Measurements from ENCODE around the gene RNF166.
A peak's percentile ranks its signal among the peaks of the same experiment; 100 is the strongest.
"Not testable (repeated sequence)": the region's sequence is repeated elsewhere in the genome, so short reads cannot be mapped to it uniquely, and the experiment has no call there.

RNF166 gene

DNA sequence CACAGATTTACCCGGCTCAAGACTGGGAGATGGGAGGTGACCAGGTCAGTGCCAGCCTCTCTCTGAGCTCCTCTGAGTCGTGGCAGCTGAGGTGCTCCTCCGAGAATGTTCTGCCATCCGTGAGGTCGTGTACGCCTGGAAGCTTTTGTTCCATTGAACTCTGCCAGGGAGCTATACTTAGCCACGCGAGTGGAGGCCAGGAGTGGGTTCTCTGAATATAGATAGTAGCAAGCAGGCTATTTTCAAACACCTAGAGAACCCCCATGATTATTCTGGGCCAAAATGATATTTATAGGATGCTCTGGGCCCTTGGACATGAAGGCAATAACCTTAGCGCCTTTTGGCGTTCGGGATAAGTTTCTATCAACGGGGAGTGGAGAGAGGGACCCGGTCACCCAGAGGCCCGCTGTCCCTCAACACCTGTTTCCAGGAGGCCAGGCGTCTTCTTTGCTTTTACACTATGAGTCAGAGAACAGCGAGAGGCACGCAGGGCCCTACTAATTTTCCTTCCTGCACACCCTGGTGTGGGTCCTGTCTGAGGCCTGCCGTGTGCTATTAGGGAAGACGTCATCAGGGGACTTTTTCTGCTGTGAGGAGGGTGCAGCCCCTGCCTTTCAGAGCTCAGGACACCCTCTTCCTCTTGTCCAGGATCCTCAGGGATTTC lies 32.4 kb downstream of the RNF166 start:
- DNase-seq (ENCODE audit: low spot score): no peak

DNA sequence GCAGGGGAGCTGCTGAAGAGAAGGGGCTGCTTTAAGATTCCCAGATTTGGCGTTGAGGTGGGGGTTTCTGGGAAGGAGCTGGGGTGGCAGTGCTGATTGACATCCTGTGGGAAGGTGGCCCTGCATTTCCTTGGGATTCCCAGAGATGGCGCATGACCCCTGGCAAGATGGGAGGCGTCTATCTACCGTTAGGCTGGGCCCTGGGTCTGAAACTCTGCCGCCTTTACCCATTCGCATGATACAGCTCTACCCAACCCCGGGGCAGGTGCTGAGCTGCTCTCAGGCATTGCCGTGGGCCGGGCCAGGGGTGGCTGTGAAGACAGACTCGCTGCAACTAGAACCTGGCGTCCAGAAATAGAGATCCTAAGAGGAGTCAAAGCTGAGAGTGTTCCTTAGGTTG lies 33.4 kb downstream of the RNF166 start:
- no peak for DNase-seq (ENCODE audit: low spot score)

GRCh38 chr16:88671806-88672205 lies 34.4 kb downstream of the RNF166 start:
- DNase-seq (ENCODE audit: low spot score): no peak

DNA sequence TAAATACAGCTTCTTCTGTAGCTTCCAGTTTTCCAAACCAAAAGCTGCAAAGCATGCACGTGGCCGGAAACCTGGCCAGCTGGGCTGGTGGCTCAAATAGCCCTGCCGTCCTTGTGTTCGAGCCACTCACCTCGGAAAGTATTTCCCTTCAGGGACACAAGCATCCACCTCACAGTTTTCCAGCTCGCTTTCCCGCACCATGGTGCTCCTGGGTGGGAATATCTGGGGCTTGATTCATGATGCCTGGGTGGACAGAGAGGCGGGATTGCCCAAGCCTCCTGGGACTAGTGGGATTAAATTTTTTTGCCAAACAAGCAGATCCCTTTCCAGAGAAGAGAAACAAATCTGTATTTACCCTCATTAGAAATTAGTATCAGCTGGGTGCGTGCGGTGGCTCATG lies 36.2 kb downstream of the RNF166 start:
- DNase-seq (ENCODE audit: low spot score): no peak

GRCh38 chr16:88669493-88669892 lies 36.7 kb downstream of the RNF166 start:
- not testable (repeated sequence) for DNase-seq (ENCODE audit: low spot score)

- no peak for DNase-seq (ENCODE audit: low spot score)
Observed at GRCh38 chr16:88667461-88667860, 38.7 kb downstream of the RNF166 start.

GRCh38 chr16:88665570-88665969 lies 40.6 kb downstream of the RNF166 start:
- no peak for DNase-seq (ENCODE audit: low spot score)

- DNase-seq (ENCODE audit: low spot score): no peak
Observed at GRCh38 chr16:88665148-88665547, 41.1 kb downstream of the RNF166 start.

DNA sequence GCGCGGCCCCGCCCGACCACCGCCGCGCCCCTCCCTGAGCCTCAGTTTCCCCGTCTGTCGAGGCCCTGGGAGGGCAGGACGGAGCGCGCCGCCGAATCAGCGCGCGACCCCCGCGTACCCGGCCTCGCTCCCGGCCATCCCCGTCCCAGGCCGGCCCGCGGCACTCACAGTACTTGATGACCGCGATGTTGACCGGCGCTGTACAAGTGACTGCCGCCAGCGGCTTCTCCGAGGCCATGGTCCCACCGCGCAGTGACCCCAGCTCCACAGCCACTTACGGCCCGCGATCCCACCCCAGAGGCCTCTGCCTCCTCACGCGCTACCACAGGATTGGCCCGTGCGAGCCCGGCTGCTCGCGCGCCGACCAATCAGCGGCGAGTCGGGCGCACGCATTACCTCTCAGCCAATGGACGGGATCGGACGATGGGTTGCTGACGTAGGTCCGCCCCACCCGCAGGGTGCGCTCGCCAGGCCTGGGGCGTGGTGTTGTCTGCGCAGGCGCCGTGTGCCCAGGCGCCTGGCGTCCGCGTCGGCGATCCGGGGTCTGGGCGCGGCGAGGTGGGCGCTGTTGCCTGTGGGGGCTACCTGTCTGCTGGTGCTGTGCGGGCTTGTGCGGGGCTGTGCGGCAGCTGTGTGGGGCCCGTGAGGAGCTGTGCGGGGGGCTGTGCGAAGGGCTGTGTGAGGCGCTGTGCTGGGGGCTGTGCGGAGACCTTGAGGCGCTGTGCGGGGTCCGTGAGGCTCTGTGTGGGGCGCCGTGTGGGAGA lies 43.2 kb downstream of the RNF166 start, which contains the start of gene MVD:
Gene MVD (minus strand): TSS at position 249 of the 764 bp plus-strand sequence. CDS start 11 bp downstream, at position 238.
- DNase-seq (ENCODE audit: low spot score): peak; percentile 96

DNA sequence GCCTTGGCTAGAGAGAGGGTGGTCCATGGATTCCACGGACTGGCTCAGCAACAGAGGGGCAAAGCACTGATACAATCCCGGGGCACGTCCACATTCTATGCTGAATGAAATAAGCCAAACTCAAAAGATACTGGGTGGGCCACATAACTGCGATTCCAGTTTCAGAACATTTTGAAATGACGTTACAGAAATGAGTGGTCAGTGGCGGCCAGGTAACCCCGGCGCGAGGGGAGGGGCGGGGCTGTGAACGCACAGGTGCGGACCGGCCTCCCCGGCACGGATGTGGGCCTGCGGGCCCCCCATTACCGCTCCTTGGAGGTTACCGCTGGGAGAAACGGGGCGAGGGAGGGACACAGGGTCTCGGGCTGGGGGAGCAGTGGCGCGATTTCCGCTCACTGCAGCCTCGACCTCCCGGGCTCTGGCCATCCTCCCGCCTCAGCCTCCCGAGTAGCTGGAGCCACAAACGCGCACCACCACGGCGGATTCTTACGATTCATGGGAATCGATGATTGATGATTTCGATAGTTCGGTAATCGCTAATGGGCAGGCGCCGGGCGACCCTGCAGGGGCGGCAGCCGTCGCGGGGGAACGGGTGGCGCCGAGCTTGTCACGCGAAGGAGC lies 43.9 kb downstream of the RNF166 start:
- DNase-seq (ENCODE audit: low spot score): no peak

DNA sequence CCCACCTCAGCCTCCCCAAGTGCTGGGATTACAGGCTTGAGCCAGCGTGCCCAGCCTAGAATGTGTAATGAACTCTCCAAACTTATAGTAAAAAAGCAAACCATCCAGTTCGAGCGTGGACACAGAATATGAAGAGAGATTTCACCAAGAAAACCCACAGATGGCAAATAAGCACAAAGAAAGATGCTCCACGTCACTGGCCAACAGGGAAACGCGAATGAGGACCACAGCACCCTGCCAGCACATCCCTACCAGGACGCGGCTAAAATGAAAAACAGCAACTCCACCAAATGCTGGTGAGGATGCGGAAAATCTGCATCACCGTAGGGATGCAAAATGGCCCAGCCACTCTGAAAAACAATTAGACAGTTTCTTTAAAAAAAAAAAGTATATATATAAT lies 44.7 kb downstream of the RNF166 start:
- DNase-seq (ENCODE audit: low spot score): no peak

DNA sequence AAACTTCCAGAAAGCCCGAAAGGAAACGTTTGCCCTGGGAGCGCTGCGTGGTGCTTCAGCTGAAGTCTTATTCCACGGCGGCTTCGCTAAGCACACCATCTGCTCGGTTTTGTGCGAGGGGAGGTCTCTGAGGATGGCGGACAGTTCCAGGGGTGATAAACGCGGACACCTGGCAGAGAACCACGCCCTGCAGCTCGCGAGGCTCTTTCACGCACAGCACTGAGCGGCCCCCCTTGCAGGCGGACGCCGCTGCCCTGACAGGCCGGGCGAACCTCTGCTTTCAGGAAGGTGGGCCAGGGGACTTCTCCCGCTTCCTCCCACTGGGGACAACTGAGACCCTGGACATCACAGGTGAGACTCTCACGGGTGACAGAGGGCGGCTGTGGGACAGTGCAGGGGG lies 47.0 kb downstream of the RNF166 start:
- DNase-seq (ENCODE audit: low spot score): no peak

- no peak for DNase-seq (ENCODE audit: low spot score)
Observed at GRCh38 chr16:88658714-88659113, 47.5 kb downstream of the RNF166 start.

- no peak for DNase-seq (ENCODE audit: low spot score)
Observed at GRCh38 chr16:88657371-88657770, 48.8 kb downstream of the RNF166 start.

DNA sequence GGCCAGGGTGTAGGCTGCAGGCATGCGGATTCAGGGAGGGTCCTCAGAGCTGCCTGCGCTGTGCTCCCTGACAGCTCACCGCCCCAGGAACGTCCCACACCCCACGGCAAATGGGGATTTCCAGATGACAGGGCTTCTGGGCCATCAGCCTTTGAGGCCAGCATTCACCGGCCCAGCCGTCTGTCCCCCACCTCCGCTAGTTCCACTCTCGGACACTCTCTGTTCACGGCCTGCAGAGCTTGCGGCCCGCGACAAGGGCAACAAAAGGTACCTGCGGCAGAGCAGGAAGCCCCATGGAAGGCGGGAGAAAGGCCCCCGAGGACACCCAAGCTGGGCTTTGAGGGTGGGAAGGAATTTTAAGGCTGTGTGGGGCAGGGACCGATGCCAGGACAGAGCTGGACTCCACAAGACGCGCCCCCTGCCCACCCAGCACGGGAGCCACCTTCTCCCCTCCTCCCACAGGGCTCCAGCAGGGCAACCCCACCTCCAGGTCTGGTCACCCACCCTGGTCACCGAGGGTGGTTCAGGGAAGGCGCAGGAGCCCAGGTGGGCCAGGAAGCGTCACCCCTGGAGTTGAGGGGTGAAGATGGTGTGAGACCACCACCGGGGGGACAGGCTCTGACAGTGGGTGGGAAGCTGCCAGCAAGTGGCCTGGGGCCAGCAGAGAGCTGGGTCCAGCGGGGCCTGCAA lies 49.8 kb downstream of the RNF166 start:
- no peak for DNase-seq (ENCODE audit: low spot score)

GRCh38 chr16:88655733-88656281 lies 50.4 kb downstream of the RNF166 start:
- DNase-seq (ENCODE audit: low spot score): no peak

GRCh38 chr16:88655053-88655732 lies 51.0 kb downstream of the RNF166 start:
- no peak for DNase-seq (ENCODE audit: low spot score)

- no peak for DNase-seq (ENCODE audit: low spot score)
Observed at GRCh38 chr16:88654363-88655052, 51.7 kb downstream of the RNF166 start.

GRCh38 chr16:88653596-88654362 lies 52.4 kb downstream of the RNF166 start:
- no peak for DNase-seq (ENCODE audit: low spot score)

- DNase-seq (ENCODE audit: low spot score): no peak
Observed at GRCh38 chr16:88653101-88653500, 53.1 kb downstream of the RNF166 start.

Data from CD4-positive, alpha-beta T cell treated with Interleukin-6 at 100 ng/mL for 8 hours (primary cell).